SIG-M5 (cell line): ENCODE measurements around the gene RBM19.
"Not testable (repeated sequence)": the region's sequence is repeated elsewhere in the genome, so short reads cannot be mapped to it uniquely, and the experiment has no call there.

Experiments used
- DNase-seq: peaks from one replicate; lab custom pipeline; 2025; lab: John Stamatoyannopoulos, UW

The RBM19 gene, protein sequence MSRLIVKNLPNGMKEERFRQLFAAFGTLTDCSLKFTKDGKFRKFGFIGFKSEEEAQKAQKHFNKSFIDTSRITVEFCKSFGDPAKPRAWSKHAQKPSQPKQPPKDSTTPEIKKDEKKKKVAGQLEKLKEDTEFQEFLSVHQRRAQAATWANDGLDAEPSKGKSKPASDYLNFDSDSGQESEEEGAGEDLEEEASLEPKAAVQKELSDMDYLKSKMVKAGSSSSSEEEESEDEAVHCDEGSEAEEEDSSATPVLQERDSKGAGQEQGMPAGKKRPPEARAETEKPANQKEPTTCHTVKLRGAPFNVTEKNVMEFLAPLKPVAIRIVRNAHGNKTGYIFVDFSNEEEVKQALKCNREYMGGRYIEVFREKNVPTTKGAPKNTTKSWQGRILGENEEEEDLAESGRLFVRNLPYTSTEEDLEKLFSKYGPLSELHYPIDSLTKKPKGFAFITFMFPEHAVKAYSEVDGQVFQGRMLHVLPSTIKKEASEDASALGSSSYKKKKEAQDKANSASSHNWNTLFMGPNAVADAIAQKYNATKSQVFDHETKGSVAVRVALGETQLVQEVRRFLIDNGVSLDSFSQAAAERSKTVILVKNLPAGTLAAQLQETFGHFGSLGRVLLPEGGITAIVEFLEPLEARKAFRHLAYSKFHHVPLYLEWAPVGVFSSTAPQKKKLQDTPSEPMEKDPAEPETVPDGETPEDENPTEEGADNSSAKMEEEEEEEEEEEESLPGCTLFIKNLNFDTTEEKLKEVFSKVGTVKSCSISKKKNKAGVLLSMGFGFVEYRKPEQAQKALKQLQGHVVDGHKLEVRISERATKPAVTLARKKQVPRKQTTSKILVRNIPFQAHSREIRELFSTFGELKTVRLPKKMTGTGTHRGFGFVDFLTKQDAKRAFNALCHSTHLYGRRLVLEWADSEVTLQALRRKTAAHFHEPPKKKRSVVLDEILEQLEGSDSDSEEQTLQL

DNA sequence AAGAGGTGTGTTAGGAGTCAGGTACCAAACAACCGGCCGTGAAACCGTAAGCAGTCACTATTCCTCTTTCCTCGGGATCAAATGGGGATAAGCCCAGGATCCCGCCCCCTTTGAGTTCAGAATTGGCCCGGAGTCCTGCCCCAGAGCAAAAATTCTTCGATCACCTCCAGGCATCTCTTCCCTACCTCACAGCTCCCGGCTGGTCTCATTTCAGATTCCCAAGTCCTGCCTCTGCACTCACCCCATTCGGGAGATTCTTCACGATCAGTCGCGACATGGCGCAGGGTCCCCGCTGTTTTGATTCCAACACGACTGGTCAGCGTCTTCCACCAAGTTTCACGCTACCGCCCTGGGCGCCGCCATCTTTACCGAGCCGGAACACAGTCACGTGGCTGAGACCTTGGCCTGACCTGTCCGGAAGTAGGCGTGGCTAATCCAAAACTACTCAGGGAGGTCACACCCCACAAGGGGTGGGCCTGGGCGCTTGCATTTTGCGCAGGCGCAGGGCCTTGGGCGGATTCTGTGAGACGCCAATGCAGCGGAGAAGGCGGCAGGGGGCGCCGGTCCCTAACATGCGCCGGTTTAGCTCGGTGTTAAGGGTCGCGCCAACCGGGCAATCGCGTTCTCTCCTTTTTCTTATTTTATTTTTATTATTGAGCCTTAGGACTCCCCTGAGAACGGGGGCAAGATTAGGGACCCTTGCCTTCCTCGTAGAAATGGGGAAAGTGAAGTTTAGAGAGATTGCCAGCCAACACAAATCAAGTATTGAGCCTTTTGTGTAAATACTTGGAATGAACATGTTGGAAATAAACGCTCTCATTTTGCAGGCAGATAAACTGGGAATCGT is at the start of gene RBM19:
Gene RBM19 (minus strand): TSS at position 375 of the 847 bp plus-strand sequence. CDS start 98 bp downstream, at position 277.
- peak; percentile 73 for DNase-seq

DNA sequence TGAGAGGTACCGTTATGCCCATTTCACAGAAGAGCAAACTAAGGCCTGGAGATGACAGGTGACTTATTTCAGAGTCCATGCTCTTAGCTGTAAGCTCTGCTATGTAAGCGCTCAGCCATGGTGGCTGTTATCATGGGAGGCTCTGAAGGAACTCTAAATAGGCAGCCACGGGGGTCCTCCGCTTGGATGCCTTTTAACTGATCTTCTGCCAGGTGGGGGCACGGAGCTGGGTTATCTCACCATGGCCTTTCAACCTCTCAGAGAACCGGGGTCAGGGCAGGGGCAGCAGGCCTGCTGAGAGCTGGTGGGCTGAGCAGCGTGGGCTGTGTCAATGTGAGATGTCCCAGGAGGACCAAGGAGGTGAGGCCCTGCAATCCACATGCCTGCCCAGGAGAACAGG is 49.7 kb upstream of the RBM19 start:
- no peak for DNase-seq

DNA sequence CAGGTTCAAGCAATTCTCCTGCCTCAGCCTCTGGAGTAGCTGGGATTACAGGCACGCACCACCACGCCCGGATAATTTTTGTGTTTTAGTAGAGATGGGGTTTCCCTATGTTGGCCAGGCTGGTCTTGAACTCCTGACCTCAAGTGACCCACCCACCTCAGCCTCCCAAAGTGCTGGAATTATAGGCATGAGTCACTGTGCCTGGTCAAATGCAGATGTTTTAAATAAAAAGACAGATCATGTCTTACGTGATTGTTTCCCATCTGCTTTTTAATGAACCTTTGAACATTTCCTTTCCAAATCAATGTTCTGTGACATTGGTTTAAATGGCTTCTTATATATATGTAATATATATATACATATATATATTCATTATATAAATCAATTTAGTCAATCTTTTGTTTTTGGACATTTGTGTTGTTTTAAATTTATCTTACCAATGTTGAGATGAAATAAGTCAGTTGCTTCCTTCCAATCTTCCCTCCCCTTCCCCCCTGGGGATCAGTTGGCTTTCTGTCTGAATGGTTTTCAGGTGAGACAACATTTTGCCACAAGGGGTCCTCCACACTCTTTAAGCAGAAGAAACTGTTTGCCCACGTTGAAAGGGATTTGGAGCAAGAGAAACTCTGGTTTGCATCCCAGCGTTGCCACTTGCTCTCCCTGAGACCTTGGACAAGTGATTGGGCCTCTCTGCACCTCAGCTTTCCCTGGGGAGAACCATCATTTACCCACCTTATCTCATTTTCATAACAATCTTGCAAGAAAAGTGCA is 47.6 kb upstream of the RBM19 start:
- DNase-seq: no peak

DNA sequence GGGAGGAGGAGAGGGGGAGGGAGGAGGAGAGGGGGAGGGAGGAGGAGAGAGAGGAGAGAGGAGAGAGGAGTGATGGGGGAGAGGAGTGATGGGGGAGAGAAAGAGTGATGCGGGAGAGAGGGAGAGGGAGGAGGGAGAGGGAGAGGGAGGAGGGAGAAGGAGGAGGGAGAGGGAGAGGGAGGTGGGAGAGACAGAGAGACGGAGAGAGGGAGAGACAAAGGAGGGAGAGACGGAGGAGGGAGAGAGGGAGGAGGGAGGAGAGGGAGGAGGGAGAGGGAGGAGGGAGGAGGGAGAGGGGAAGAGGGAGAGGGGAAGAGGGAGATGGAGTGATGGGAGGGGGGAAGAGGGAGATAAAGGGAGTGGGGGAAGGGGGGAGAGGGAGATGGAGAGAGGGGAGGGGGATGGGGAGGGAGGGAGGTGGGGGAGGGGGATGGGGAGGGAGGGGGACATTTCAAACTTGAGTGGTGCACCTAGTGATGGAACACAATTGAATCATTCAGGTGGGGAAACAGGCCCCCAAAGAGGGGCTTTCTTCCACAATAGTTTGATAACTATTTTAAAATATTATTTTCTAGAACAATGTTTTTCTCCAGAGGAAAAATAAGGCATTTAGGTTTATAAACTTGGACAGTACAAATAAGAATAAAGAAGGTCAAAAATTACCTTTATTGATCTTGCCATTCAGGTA is 46.8 kb upstream of the RBM19 start:
- no peak for DNase-seq

DNA sequence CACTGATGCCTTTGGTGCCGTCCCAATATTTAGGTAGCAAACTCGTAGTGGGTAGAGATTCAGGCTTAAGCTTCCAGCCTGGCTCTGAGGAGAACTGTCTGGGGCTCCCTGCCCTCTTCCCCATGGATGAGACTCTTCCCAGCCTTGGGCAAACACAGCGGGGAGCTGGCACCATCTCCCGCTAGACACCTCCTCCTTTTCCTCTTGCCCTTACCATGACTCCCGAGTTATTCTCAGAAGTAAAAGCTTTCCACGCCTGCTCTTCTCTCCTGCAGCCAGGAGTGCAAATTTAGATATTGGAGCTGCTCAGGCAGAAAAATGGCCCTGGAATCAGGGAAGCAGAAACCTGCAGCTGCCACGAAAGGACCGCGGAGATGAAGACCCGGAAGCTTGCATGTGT is 45.6 kb upstream of the RBM19 start:
- no peak for DNase-seq

DNA sequence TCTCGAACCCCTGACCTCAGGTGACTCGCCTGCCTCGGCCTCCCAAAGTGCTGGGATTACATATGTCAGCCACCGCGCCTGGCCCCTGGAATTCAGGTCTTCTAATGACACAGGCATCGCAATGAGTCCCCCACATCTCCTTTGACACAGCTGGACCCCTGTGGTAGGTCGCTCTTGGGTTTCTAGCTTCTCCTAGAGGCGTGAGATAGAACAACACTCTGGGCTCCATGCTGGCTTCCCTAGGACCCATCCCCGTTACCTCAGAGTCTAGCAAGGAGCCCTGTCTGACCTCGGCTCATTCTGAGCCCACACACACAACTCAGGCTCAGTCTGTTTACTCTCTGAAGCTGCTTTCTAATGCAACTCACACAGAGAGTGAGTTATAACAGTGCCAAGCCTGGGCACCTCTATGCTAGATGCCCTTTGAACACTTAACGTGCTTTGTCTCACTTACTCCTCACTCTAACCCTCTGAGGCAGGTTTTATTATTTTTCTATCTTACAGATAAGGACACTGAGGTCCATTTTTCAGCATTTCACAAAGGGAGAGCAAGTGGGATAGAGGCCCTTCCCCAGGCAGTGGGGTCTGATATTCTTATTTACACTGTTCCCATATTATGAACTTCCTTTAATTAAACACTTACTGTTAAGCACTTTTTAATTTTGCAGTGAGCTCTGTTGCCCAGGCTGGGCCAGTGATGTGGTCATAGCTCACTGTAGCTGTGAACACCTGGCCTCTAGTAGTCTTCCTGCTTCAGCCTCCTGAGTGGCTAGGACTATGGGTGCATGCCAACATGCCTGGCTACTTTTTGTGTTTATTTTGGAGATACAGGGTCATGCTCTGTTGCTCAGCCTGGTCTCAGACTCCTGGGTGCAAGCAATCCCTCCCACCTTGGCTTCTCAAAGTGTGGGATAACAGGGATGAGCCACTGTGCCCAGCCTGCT is 40.6 kb upstream of the RBM19 start:
- no peak for DNase-seq

DNA sequence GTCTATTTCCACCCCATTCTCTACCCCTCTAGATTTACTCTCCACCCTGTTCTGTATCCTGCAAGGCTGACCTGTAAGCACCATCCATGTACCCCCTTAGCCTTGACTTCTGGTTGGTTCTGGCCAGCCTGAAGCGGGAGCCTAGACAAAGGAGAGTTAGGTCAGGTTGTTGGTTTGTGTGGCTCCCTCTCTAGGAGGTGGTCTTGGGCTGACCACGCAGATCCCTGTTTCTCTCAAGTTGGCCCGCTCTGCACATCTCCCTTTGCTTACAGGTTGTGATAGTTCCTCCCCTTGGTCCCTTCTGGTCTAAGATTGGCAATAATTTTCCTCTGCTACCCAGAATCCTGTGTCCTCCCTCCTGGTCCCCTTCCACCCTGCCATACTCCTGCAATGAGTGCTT is 38.3 kb upstream of the RBM19 start:
- DNase-seq: no peak

DNA sequence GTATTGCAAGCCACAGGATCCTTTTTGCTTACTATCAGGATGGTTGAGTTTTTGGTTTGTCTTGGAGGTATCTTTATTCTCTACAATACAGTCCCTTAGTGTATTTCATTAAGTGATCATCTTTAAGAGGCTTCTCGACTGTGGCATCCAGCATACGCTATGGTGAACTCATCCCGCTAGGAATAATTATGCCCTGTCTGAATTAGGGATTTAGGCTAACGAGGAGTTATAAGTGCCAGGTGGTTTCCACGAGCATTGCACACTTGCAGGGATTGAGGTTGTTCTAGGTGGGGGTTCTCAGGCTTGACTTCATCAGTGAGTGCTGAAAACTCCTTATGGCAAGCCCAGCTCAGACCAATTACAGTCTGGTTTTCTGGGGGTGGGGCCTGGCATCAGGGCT is 37.2 kb upstream of the RBM19 start:
- DNase-seq: no peak

DNA sequence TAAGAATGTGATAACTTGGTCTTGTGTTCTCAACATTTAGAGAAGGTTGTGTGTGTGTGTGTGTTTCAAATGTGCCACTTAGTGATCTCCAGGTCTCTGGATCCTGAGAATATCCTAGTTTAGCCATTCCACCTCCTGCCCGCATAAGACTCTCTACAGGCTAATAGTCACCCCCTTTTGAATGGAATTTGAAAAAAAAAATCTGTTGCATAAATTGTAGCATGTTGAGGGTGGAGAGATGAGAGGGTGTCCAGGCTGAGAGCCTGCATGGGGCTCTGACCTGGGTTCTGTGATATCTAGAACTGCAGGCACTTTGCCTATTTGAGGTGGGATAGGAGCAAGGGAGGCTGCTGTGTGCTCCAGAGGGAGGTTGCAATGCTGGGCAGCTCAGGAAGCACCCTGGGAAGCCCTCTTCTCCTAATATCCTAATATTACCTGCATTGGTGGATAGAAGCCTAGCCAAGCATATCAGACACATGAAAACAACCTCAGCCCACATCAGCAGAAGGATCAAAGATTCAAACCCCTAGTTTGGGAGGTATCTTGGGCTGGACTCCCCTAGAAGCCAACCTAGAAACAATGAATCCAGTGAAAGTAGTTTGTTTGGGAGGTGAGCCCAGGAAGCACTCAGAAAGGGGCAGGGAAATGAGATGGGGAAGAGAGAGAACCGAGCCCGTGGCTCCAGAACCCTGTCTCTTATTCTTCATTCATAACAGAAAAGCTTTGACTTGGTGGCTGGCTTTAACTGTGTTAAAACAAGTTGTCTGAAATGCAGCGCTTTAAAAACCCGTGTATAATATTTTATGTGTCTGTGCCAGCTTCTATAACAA is 35.6 kb upstream of the RBM19 start:
- no peak for DNase-seq

DNA sequence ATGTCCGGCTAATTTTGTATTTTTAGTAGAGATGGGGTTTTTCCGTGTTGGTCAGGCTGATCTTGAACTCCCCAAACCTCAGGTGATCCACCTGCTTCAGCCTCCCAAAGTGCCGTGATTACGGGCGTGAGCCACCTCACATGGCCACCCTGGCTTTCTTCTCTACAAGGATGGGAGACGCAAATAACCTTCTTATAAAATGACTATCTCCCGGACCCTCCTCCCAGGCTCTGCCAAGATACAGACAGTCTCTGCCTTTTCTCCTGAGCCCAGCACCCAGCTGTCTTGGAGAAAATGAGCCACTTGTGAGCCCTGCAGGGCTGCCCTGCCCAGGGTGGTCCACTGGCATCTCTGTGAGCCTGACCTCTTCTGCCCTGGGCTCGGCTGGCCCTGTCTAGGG is 34.7 kb upstream of the RBM19 start:
- no peak for DNase-seq

DNA sequence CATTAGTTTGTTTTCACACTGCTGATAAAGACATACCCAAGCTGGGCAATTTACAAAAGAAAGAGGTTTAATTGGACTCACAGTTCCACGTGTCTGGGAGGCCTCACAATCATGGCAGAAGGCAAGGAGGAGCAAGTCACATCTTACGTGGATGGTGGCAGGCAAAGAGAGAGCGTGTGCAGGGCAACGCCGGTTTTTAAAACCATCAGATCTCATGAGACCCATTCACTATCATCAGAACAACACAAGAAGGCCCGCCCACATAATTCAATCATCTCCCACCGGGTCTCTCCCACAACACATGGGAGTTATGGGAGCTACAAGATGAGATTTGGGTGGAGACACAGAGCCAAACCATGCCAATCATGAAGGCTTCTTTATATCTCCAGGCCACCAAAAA is 34.1 kb upstream of the RBM19 start:
- not testable (repeated sequence) for DNase-seq

DNA sequence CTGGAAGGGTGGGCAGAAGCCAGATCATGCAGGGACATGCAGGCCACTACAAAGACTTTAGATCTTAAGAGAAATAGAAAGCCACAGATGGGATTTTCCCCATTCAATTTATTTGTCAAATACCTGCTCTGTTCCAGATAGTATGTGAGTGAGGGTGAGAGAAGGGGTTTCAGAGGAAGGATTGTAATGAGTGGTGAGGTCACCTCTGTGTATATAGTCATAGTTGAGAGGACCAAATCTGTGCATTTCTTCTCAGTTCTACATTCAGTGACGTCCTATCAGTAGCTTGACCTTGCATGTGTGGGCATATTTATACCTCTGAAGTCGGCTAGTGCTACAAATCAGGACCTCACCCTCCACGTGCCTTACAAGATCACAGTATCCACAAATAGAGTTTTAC is 31.2 kb upstream of the RBM19 start:
- DNase-seq: no peak

DNA sequence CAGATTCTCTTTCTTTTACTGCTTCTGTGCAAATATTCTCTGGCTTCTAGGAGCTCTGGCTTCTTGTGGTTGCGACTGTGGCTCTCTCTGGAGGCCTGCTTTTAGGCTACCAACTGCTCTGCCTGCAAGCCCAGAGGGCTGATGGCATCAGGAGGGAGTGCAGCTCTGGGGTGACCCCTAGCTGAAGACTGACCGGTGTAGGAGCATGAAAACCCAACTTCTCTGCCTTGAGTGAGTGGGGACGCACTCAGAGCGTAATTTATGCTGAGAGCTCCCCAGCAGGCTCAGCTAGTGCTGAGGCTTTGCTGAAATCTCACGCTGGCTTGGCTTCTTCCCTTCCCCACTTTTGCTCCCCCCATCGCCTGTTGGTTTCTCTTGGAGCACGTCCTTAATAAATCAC is 29.9 kb upstream of the RBM19 start:
- DNase-seq: no peak

DNA sequence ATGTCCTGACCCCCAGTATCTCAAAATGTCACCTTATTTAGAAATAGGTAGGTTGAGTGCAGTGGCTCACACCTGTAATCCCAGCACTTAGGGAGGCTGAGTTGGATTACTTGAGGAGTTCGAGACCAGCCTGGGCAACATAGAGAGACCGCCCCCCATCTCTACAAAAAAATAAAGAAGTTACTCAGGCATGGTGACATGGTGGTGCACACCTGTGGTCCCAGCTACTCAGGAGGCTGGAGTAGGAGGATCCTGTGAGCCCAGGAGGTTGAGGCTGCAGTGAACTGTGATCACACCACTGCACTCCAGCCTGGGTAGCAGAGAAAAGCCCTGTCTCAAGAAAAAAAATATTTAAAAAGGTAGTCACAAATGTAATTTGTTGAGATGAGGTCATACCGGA is 27.9 kb upstream of the RBM19 start:
- DNase-seq: no peak

DNA sequence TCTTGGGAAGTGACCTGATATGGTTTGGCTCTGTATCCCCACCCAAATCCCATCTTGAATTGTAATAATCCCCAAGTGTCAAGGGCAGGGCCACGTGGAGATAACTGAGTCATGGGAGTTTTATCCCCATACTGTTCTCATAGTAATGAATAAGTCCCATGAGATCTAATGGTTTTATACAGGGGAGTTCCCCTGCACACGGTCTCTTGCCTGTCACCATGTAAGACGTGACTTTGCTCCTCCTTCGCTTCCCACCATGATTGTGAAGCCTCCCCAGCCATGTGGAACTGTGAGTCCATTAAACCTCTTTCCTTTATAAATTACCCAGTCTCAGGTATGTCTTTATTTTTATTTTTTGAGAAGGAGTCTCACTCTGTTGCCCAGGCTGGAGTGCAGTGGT is 26.6 kb upstream of the RBM19 start:
- DNase-seq: not testable (repeated sequence)

DNA sequence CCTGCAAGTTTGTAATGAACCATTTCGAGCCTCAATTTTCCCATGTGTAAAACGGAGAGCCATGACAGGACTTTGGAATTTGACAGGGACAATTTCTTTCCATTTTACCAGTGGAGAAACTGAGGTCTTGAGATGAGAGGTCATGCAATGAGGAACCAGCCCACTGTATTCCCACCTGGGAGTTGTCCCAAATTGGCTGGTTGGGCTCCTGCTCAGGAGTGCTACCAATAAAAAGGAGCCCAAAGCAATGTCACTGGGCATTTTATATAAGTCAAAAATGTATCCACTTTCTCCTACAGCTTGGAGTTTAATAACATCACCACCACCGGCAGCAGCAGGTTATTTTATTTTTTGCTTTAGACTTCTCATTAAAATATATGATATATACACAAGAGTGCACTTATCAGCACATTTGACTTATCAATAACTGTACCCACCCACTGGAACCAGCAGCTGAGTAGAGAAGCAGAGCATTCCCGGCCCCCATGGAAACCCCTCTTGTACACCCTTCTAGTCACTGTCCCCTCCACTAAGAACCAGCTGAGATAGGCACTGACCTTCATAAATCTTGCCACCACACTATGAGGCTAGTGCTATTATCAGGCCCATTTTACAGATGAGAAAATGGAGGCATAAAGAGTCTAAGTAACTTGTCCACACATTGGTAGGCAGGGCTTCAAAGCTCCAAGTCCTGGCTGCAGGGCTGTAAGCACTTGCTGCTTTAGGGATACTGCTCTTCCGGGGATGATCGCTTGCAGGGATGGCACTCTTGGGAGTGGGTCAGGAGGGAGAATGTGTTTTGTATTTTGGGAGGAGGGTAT is 25.3 kb upstream of the RBM19 start:
- no peak for DNase-seq
